H1 (cell line): ENCODE data around the gene MAN2C1. TPM values are rescaled to one million over a fixed set of nuclear protein-coding genes. Genes with fewer than 3 reads are reported as not detected.
"Not testable (repeated sequence)": the region's sequence is repeated elsewhere in the genome, so short reads cannot be mapped to it uniquely, and the experiment has no call there.

ENCODE experiments used
- CTCF ChIA-PET: fragments of 300-600 bp; sonication (Branson Sonifier 250); formaldehyde crosslinking; loops from one replicate; lab custom pipeline; 2021; ENCODE audit not compliant: partially characterized antibody; lab: Charles Lee
- POLR2A ChIA-PET: fragments of 300-600 bp; sonication (Branson Sonifier 250); formaldehyde crosslinking; loops from one replicate; lab custom pipeline; 2021; ENCODE audit warnings: inconsistent platforms; ENCODE audit not compliant: partially characterized antibody; lab: Charles Lee
- DNase-seq, 2 experiments: peaks; one replicate each; pipeline versions ENCODE4 v3.0.0 to v3.0.0-alpha.2; 2010 to 2022; ENCODE audit warnings: low spot score in 2 of 2, low read depth in 1 of 2, mixed read lengths in 1 of 2
- FAIRE-seq: peaks from 2 replicates; lab custom pipeline; 2011; peaks lifted over from hg19 to GRCh38; lab: Jason Lieb, UNC
- H2AFZ ChIP-seq: 2 replicates; pipeline ENCODE4 v1.8.1; 2012; ENCODE audit warnings: low read length, inconsistent platforms
- H2AK5ac ChIP-seq: 2 replicates; pipeline ENCODE4 v1.6.1; 2013; ENCODE audit warnings: low read depth, low read length
- H2BK120ac ChIP-seq: replicated peaks from 2 replicates; pipeline ENCODE3; 2013; ENCODE audit warnings: low read depth, low read length, inconsistent platforms
- H2BK12ac ChIP-seq: 2 replicates; pipeline ENCODE4 v1.6.1; 2013; ENCODE audit warnings: low read depth, low read length
- H2BK15ac ChIP-seq: 2 replicates; pipeline ENCODE4 v1.6.1; 2013; ENCODE audit warnings: low read length
- H2BK20ac ChIP-seq: 2 replicates; pipeline ENCODE4 v1.6.1; 2013; ENCODE audit warnings: low read length
- H2BK5ac ChIP-seq: 2 replicates; pipeline ENCODE4 v1.6.1; 2013; ENCODE audit warnings: low read depth, low read length
- H3K14ac ChIP-seq: 2 replicates; pipeline ENCODE4 v1.6.1; 2013; ENCODE audit warnings: inconsistent platforms; ENCODE audit not compliant: insufficient read length
- H3K18ac ChIP-seq: 2 replicates; pipeline ENCODE4 v1.6.1; 2013; ENCODE audit warnings: low read length; ENCODE audit errors: extremely low read depth
- H3K23ac ChIP-seq: 2 replicates; pipeline ENCODE4 v1.6.1; 2013; ENCODE audit warnings: inconsistent platforms; ENCODE audit not compliant: insufficient read length
- H3K23me2 ChIP-seq: 2 replicates; pipeline ENCODE4 v1.6.1; 2013; ENCODE audit warnings: low read depth, low read length
- H3K27ac ChIP-seq: 2 replicates; pipeline ENCODE4 v1.6.1; 2011; ENCODE audit warnings: low read depth, low read length, inconsistent platforms
- H3K27me3 ChIP-seq, 4 experiments: replicated peaks in 1 of 4; 1 replicate in 1 of 4; 2 replicates in 3 of 4; pipeline versions ENCODE4 v1.6.1 to v1.8.1; 2011 to 2013; ENCODE audit warnings: low read length in 3 of 4, mild to moderate bottlenecking in 3 of 4, inconsistent platforms in 2 of 4, mixed read lengths in 2 of 4, moderate library complexity in 1 of 4; ENCODE audit not compliant: control insufficient read depth in 3 of 4, insufficient read depth in 3 of 4; ENCODE audit errors: extremely low read depth in 1 of 4
- H3K36me3 ChIP-seq, 4 experiments: 2 replicates each; pipeline versions ENCODE4 v1.6.1 to v1.8.1; 2011 to 2013; ENCODE audit warnings: mild to moderate bottlenecking in 4 of 4, low read length in 3 of 4, moderate library complexity in 2 of 4, control low read depth in 1 of 4, inconsistent platforms in 1 of 4; ENCODE audit not compliant: insufficient read depth in 4 of 4, control insufficient read depth in 2 of 4
- H3K4ac ChIP-seq: replicated peaks from 2 replicates; pipeline ENCODE3; 2013; ENCODE audit warnings: low read length, low read depth, mixed read lengths, inconsistent platforms; ENCODE audit not compliant: insufficient read length
- H3K4me1 ChIP-seq, 4 experiments: replicated peaks in 1 of 4; 1 replicate in 1 of 4; 2 replicates in 3 of 4; pipeline versions ENCODE4 v1.6.1 to v1.8.1; 2011 to 2013; ENCODE audit warnings: low read length in 3 of 4, inconsistent platforms in 2 of 4, mixed read lengths in 1 of 4; ENCODE audit not compliant: insufficient read depth in 4 of 4, control insufficient read depth in 3 of 4
- H3K4me2 ChIP-seq, 2 experiments: 2 replicates each; pipeline versions ENCODE4 v1.6.1 to v1.8.1; 2011 to 2013; ENCODE audit warnings: low read depth in 2 of 2, low read length in 2 of 2, control low read depth in 1 of 2, inconsistent platforms in 1 of 2, mild to moderate bottlenecking in 1 of 2; ENCODE audit not compliant: insufficient read depth in 1 of 2
- H3K4me3 ChIP-seq, 4 experiments: fragments of 200-600, 300-600 bp in 1 of 4; sonication (generic), shearing (Covaris generic), sonication (Bioruptor Twin) in 1 of 4; 2 replicates each; pipeline versions ENCODE4 v1.5.1 to v1.8.1; 2011 to 2016; ENCODE audit warnings: low read length in 4 of 4, low read depth in 3 of 4, control low read depth in 2 of 4, inconsistent platforms in 2 of 4, mild to moderate bottlenecking in 2 of 4, mixed read lengths in 1 of 4, moderate library complexity in 1 of 4; ENCODE audit not compliant: insufficient read depth in 2 of 4; ENCODE audit errors: extremely low read depth in 1 of 4
- H3K56ac ChIP-seq: replicated peaks from 2 replicates; pipeline ENCODE3; 2013; ENCODE audit warnings: low read depth, mild to moderate bottlenecking, mixed read lengths, low read length, inconsistent platforms; ENCODE audit not compliant: insufficient read length
- H3K79me1 ChIP-seq: 2 replicates; pipeline ENCODE4 v1.6.1; 2013; ENCODE audit warnings: low read depth, low read length, control low read depth
- H3K79me2 ChIP-seq, 2 experiments: 2 replicates each; pipeline versions ENCODE4 v1.6.1 to v1.8.1; 2012 to 2013; ENCODE audit warnings: low read length in 2 of 2, mild to moderate bottlenecking in 2 of 2, inconsistent platforms in 1 of 2; ENCODE audit not compliant: insufficient read depth in 2 of 2, control insufficient read depth in 1 of 2
- H3K9ac ChIP-seq, 4 experiments: replicated peaks in 1 of 4; 1 replicate in 1 of 4; 2 replicates in 3 of 4; pipeline versions ENCODE4 v1.6.1 to v1.8.1; 2011 to 2013; ENCODE audit warnings: low read depth in 3 of 4, low read length in 3 of 4, control low read depth in 2 of 4, mild to moderate bottlenecking in 2 of 4, moderate library complexity in 2 of 4, inconsistent platforms in 1 of 4; ENCODE audit errors: extremely low read depth in 1 of 4
- H3K9me3 ChIP-seq, 2 experiments: 2 replicates each; pipeline versions ENCODE4 v1.6.1 to v1.8.1; 2012 to 2013; ENCODE audit warnings: mild to moderate bottlenecking in 2 of 2, moderate library complexity in 2 of 2, control low read depth in 1 of 2, inconsistent platforms in 1 of 2, low read depth in 1 of 2, low read length in 1 of 2, mixed read lengths in 1 of 2; ENCODE audit not compliant: insufficient read depth in 2 of 2
- H4K20me1 ChIP-seq, 2 experiments: replicated peaks in 1 of 2; 2 replicates each; pipeline versions ENCODE3 to v1.8.1; 2011 to 2013; ENCODE audit warnings: inconsistent platforms in 2 of 2, low read length in 2 of 2, mild to moderate bottlenecking in 1 of 2; ENCODE audit not compliant: insufficient read depth in 2 of 2, control insufficient read depth in 1 of 2
- H4K5ac ChIP-seq: 2 replicates; pipeline ENCODE4 v1.6.1; 2013; ENCODE audit warnings: low read length, low read depth, mixed read lengths, inconsistent platforms; ENCODE audit not compliant: insufficient read length
- H4K8ac ChIP-seq: 2 replicates; pipeline ENCODE4 v1.8.0; 2013; ENCODE audit warnings: mild to moderate bottlenecking, moderate library complexity, low read length, inconsistent platforms; ENCODE audit not compliant: insufficient read depth; ENCODE audit errors: extremely low read depth
- H4K91ac ChIP-seq: replicated peaks from 2 replicates; pipeline ENCODE3; 2013; ENCODE audit warnings: low read length, mixed read lengths, inconsistent platforms; ENCODE audit not compliant: insufficient read length
- WGBS, 2 experiments: shearing (Covaris generic) in 1 of 2; methylation state at CpG; one replicate each; pipeline versions ENCODE4 v1.1.6 to v1.1.7; 2013 to 2015; ENCODE audit warnings: low lambda C conversion rate in 2 of 2, mixed read lengths in 2 of 2, inconsistent platforms in 1 of 2, low coverage in 1 of 2, missing lambda C conversion rate in 1 of 2; ENCODE audit not compliant: insufficient replicate concordance in 2 of 2, insufficient coverage in 1 of 2, insufficient read length in 1 of 2; ENCODE audit errors: extremely low coverage in 1 of 2, missing lambda C conversion rate in 1 of 2; 5-methylcytosine and 5-hydroxymethylcytosine counted together
- polyA plus RNA-seq, 7 experiments: library from polyadenylated mRNA; depleted of rRNA in 3 of 7; stranded (reverse) in 5 of 7; unstranded in 2 of 7; fragments of >200 nt in 5 of 7; fragments of 200-250 nt in 2 of 7; gene quantifications; 1 replicate in 5 of 7; 2 replicates in 1 of 7; 4 replicates in 1 of 7; pipeline versions ENCODE4 v1.2.1 to v1.2.3, GENCODE V29; 2011 to 2013; ENCODE audit warnings: missing spikeins in 2 of 7, mixed read lengths in 2 of 7
- total RNA-seq: library from RNA; stranded (reverse); fragmentation: NEBNext Ultra II Directional; extraction: Animal tissue kit (Norgen Biotek cat#: 25700); gene quantifications from 2 replicates; pipeline ENCODE4 v1.2.1, GENCODE V29; 2021

MAN2C1 gene
- total and polyA plus RNA-seq, 2 of the 8 experiments (the other 6 are each of a cell fraction or from before 2014, with no cell fraction given): 56.3 to 88.9 TPM

DNA sequence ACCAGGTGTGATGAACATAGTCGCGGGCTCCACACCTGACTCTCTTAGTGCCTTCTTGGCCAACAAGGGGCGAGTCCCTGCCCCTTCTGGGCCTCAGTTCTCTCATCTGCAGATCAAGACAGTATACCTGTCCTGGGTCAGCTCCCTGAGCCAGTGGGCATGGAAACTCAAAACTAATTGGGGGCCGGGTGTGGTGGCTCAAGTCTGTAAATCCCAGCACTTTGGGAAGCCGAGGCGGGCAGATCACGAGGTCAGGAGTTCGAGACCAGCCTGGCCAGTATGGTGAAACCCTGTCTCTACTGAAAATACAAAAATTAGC, 19.1 kb downstream of the MAN2C1 start:
- not testable (repeated sequence) for H2BK120ac ChIP-seq, H3K79me1 ChIP-seq, H2BK12ac ChIP-seq, H2AK5ac ChIP-seq, H3K23ac ChIP-seq, H3K27ac ChIP-seq, H2BK20ac ChIP-seq, H3K14ac ChIP-seq, H3K18ac ChIP-seq, H2BK5ac ChIP-seq, H4K8ac ChIP-seq, DNase-seq, H4K5ac ChIP-seq, FAIRE-seq, H3K56ac ChIP-seq, H3K9ac ChIP-seq, H3K79me2 ChIP-seq, H2BK15ac ChIP-seq, H2AFZ ChIP-seq, H3K9me3 ChIP-seq, H4K20me1 ChIP-seq, H3K4me1 ChIP-seq, H3K36me3 ChIP-seq, H3K4ac ChIP-seq, H4K91ac ChIP-seq
- Histone ChIP-seq H3K27me3 (peaks cover 0 to 31% (median 16%) of the 10 kb centered on the region in 4 experiments; a peak in 5 of 7 replicates), H3K4me2 (peak overlapping the region; percentile 84 to 85; a peak in 2 of 4 replicates), H3K23me2 (peaks cover 17% of the 10 kb centered on the region), H3K4me3 (peak overlapping the region in 3 of 4 experiments; percentile 70 to 87 (median 82); a peak in 3 of 8 replicates)
- ChIA-PET CTCF (interaction anchor here (1.1 kb wide), 1 partner anchor 19 kb away, joined by 6 read pairs; the partner anchor contains the start of gene MAN2C1), POLR2A (interaction anchor here (0.6 to 8.2 kb wide), 6 partner anchors 8 to 204 kb away, joined by 3 to 69 read pairs (median 10); partner anchors contain the start of genes COMMD4 and MAN2C1)
- WGBS, 2 experiments: 93% methylated on average over 8 of the region's 8 CpGs; no CpG with 5 or more reads in 1 of the 2 experiments
